CD4-positive, alpha-beta T cell (primary cell): ENCODE results near the gene USB1. TPM values are rescaled to one million over a fixed set of nuclear protein-coding genes. Genes with fewer than 3 reads are reported as not detected.

ENCODE experiments used
- ATAC-seq: fragments of 200-7000 bp; cut with Tn5 transposase; one replicate; pipeline ENCODE4 v1.10.0; 2022; ENCODE audit warnings: mild to moderate bottlenecking; ENCODE audit not compliant: poor library complexity
- CTCF ChIA-PET: fragments of 350-600 bp; sonication (Branson Sonifier 250); formaldehyde crosslinking; loops from one replicate; lab custom pipeline; 2021; ENCODE audit warnings: antibody characterized with exemption, inconsistent platforms; lab: Charles Lee
- POLR2A ChIA-PET: fragments of 350-600 bp; sonication (Branson Sonifier 250); formaldehyde crosslinking; loops from one replicate; lab custom pipeline; 2021; ENCODE audit warnings: antibody characterized with exemption, inconsistent platforms; lab: Charles Lee
- DNase-seq, 14 experiments: peaks; one replicate each; pipeline ENCODE4 v3.0.0-alpha.2; 2013 to 2020; ENCODE audit warnings: mixed read lengths in 2 of 14
- H3K27ac ChIP-seq, 2 donors: one replicate each; pipeline versions ENCODE4 v1.5.1 to v1.7.0; 2013; ENCODE audit warnings: low read length in 2 of 2, low read depth in 1 of 2, mild to moderate bottlenecking in 1 of 2
- H3K27me3 ChIP-seq, 2 experiments: 1 replicate in 1 of 2; 2 replicates in 1 of 2; pipeline versions ENCODE4 v1.6.1 to v1.7.0; 2013; ENCODE audit warnings: low read length in 2 of 2, control low read depth in 1 of 2, mild to moderate bottlenecking in 1 of 2, moderate library complexity in 1 of 2; ENCODE audit not compliant: insufficient read depth in 2 of 2, control insufficient read depth in 1 of 2
- H3K36me3 ChIP-seq: one replicate; pipeline ENCODE4 v1.6.1; 2013; ENCODE audit warnings: low read length, control low read depth; ENCODE audit not compliant: insufficient read depth
- H3K4me1 ChIP-seq: one replicate; pipeline ENCODE4 v1.6.1; 2013; ENCODE audit warnings: low read length, control low read depth; ENCODE audit not compliant: insufficient read depth
- H3K4me3 ChIP-seq: one replicate; pipeline ENCODE4 v1.5.1; 2013; ENCODE audit warnings: mild to moderate bottlenecking, low read length, moderate library complexity
- H3K9me3 ChIP-seq, 2 experiments: 1 replicate in 1 of 2; 2 replicates in 1 of 2; pipeline versions ENCODE4 v1.6.1 to v1.7.0; 2013; ENCODE audit warnings: low read length in 2 of 2, mild to moderate bottlenecking in 2 of 2, control low read depth in 1 of 2, moderate library complexity in 1 of 2; ENCODE audit not compliant: control insufficient read depth in 1 of 2, insufficient read depth in 1 of 2
- H3K27ac Mint-ChIP-seq: one replicate; pipeline ENCODE4 v1.8.0; 2020; ENCODE audit warnings: mixed read lengths
- H3K27me3 Mint-ChIP-seq: one replicate; pipeline ENCODE4 v1.8.0; 2021; ENCODE audit warnings: mixed read lengths
- H3K36me3 Mint-ChIP-seq: one replicate; pipeline ENCODE4 v1.8.0; 2021; ENCODE audit warnings: low read depth, mixed read lengths
- H3K4me1 Mint-ChIP-seq: one replicate; pipeline ENCODE4 v1.8.0; 2021; ENCODE audit warnings: low read depth, mixed read lengths
- H3K4me3 Mint-ChIP-seq: one replicate; pipeline ENCODE4 v1.8.0; 2020; ENCODE audit warnings: mild to moderate bottlenecking, mixed read lengths
- H3K9me3 Mint-ChIP-seq: one replicate; pipeline ENCODE4 v1.8.0; 2020; ENCODE audit warnings: mixed read lengths
- intact Hi-C, 2 experiments: fragments of 100-400 bp; cut with DNase I in 1 of 2; cut with micrococcal nuclease in 1 of 2; formaldehyde crosslinking; loops; one replicate each; pipeline versions ENCODE4 v1.15.1 to v1.9.0; 2023 to 2025; cut with DNase I, micrococcal nuclease
- total RNA-seq, 174 experiments: library from RNA in 2 of 174; stranded (reverse) in 2 of 174; gene quantifications; one replicate each; pipeline ENCODE4 v1.2.3 and lab custom pipeline; 2021 to 2026
- TF ChIP-seq, protein P1 (sequence below): fragments of 200-600 bp; IDR thresholded peaks from one replicate; pipeline ENCODE4 v1.8.0; 2022; ENCODE audit warnings: antibody characterized with exemption, mild to moderate bottlenecking

USB1 gene
- total RNA-seq, 2 experiments from 2014 or later, result 22.4 to 25.7 TPM

DNA sequence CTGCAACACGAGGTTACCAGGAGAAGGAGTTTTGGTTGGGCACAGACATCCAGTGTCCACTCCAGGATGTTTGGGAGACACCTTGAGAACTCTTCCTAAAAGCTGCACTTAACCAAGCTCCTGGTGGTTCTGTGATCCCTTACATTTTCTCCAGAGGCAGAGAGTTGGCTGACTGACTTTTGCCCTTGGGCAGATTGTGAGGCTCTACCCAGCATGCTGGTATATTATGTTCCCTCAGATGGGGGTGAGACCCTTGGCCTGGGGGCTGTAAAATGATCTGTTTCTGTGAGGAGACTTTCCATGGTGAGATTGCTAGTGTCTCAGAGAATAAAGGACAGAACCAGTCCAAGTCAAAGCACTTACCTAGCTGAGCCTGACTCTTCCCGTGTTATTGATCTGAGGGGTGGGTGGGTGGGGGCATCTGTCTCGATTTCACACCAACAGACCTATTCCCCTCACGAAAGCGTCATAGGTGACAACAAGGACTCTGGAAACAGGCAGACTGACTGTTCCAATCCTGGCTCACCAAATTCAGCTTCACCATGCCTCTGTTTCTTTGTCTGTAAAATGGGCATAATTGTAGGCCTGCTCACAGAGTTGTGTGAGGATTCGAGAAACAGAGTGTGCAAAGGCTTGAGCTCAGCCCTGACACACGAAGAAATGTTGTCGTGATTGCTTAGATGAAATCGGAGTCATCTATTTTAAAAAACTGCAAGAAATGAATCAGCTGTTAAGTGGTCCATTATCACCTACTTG lies 12.2 kb downstream of the USB1 start:
- TF ChIP-seq, protein P1, sequence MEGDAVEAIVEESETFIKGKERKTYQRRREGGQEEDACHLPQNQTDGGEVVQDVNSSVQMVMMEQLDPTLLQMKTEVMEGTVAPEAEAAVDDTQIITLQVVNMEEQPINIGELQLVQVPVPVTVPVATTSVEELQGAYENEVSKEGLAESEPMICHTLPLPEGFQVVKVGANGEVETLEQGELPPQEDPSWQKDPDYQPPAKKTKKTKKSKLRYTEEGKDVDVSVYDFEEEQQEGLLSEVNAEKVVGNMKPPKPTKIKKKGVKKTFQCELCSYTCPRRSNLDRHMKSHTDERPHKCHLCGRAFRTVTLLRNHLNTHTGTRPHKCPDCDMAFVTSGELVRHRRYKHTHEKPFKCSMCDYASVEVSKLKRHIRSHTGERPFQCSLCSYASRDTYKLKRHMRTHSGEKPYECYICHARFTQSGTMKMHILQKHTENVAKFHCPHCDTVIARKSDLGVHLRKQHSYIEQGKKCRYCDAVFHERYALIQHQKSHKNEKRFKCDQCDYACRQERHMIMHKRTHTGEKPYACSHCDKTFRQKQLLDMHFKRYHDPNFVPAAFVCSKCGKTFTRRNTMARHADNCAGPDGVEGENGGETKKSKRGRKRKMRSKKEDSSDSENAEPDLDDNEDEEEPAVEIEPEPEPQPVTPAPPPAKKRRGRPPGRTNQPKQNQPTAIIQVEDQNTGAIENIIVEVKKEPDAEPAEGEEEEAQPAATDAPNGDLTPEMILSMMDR, result no peak
- DNase-seq (no peak), ATAC-seq (no peak)
- peaks cover 45% of the 10 kb centered on the region for H3K36me3 Mint-ChIP-seq
- H3K4me1 Mint-ChIP-seq, result no peaks in the 10 kb centered on the region
- H3K4me3 Mint-ChIP-seq, result no peak overlapping the region
- Histone ChIP-seq H3K27ac (no peak overlapping the region), H3K9me3 (no peaks in the 10 kb centered on the region), H3K36me3 (peaks cover 58% of the 10 kb centered on the region), H3K4me3 (no peak overlapping the region), H3K4me1 (no peaks in the 10 kb centered on the region), H3K27me3 (no peaks in the 10 kb centered on the region)
- H3K27me3 Mint-ChIP-seq, result no peaks in the 10 kb centered on the region
- no peaks in the 10 kb centered on the region for H3K9me3 Mint-ChIP-seq
- ChIA-PET CTCF (interaction anchor here (1.0 kb wide), 1 partner anchor 113 kb away, joined by 3 read pairs; no protein-coding TSS in a partner anchor), POLR2A (no interaction called here)
- no peak overlapping the region for H3K27ac Mint-ChIP-seq
- intact Hi-C loops, result no loop called here

DNA sequence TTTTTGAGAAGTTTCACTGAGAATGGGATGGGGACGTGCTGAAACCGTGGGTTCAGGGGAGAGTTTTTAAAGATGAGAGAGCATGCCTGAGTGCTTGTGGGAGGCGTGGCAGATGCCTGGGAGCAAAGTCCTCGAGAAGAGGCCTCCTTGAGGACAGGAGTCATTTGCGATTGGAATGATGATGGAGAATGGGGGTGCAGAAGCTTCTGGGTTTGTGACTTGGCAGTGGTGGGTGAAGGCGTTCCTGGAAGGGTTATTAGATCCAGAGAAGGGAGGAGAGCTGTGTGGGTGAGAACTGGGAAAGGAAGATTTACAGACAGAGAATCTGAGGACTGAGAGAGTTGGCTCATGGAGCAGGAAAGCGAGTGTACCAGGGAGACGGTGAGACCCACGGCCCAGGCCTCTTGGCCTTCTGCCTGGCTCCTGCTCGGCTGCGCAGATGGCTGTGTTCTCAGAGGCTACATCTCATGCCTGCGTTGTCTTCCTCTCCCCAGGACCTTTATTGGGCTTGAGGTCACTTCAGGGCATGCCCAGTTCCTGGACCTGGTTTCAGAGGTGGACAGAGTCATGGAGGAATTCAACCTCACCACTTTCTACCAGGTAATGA lies 15.7 kb downstream of the USB1 start:
- Histone ChIP-seq H3K9me3 (no peaks in the 10 kb centered on the region), H3K27ac (no peak overlapping the region), H3K27me3 (no peaks in the 10 kb centered on the region), H3K36me3 (peaks cover 43% of the 10 kb centered on the region), H3K4me1 (peaks cover 13% of the 10 kb centered on the region), H3K4me3 (no peak overlapping the region)
- Mint-ChIP-seq H3K27ac (no peak overlapping the region), H3K36me3 (peaks cover 24% of the 10 kb centered on the region), H3K27me3 (no peaks in the 10 kb centered on the region), H3K9me3 (no peaks in the 10 kb centered on the region), H3K4me1 (peaks cover 10% of the 10 kb centered on the region), H3K4me3 (no peak overlapping the region)
- ChIA-PET POLR2A (no interaction called here), CTCF (no interaction called here)
- ATAC-seq (no peak), DNase-seq (no peak)
- intact Hi-C loops, result loop anchor here in 1 of 2 experiments (5.0 kb wide), 2 partner anchors 470 to 740 kb away; no protein-coding TSS in a partner anchor
- TF ChIP-seq, protein P1, result no peak

DNA sequence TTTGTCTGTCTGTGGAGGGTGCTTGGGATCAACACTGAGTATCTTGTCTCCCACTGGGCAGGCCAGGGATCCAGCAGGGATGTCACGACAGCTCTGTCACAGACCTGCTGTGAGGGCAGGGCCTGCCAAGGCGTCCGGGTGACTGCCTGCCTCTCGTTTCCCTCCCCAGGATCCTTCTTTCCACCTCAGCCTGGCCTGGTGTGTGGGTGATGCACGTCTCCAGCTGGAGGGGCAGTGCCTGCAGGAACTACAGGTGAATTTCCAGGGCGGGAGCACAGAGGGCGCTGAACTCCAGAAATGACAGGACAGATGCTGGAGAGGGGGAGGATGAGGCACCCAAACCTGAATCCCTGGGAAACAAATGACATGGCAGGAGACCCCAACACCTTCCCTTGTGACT lies 17.6 kb downstream of the USB1 start:
- Histone ChIP-seq H3K4me1 (peaks cover 13% of the 10 kb centered on the region), H3K4me3 (no peak overlapping the region), H3K9me3 (no peaks in the 10 kb centered on the region), H3K27me3 (no peaks in the 10 kb centered on the region), H3K36me3 (peaks cover 27% of the 10 kb centered on the region), H3K27ac (no peak overlapping the region)
- TF ChIP-seq, protein P1, result no peak
- Mint-ChIP-seq H3K9me3 (no peaks in the 10 kb centered on the region), H3K27ac (no peak overlapping the region), H3K36me3 (peaks cover 12% of the 10 kb centered on the region), H3K4me3 (no peak overlapping the region), H3K4me1 (peaks cover 10% of the 10 kb centered on the region), H3K27me3 (no peaks in the 10 kb centered on the region)
- POLR2A ChIA-PET, result no interaction called here
- intact Hi-C loops, result loop anchor here in 1 of 2 experiments (5.0 kb wide), 2 partner anchors 468 to 738 kb away; no protein-coding TSS in a partner anchor
- ATAC-seq (no peak), DNase-seq (no peak)
- CTCF ChIA-PET, result no interaction called here
